ENCODE data around the gene SFXN2. TPM values are rescaled to one million over a fixed set of nuclear protein-coding genes. Genes with fewer than 3 reads are reported as not detected.
A peak's percentile ranks its signal among the peaks of the same experiment; 100 is the strongest.

The SFXN2 gene
- polyA plus RNA-seq, 1 of the 3 experiments (the other 2 are of a cell fraction): 10.2 TPM

- no peaks in the 10 kb centered on the region for H4K20me1 ChIP-seq (ENCODE audit: insufficient read depth)
- H3K4me2 ChIP-seq: peak overlapping the region; percentile 62
- H3K27me3 ChIP-seq (ENCODE audit: insufficient read depth): no peaks in the 10 kb centered on the region
- ChIA-PET CTCF (interaction anchor here (0.9 to 12.9 kb wide), 8 partner anchors 12 to 213 kb away, joined by 3 to 123 read pairs (median 6); partner anchors contain the start of genes ARL3, SFXN2 and TRIM8), POLR2A (interaction anchor here (0.7 to 1.0 kb wide), 4 partner anchors 14 to 56 kb away, joined by 3 to 5 read pairs (median 3); partner anchors contain the start of gene TRIM8)
- peak overlapping the region; percentile 67 to 85 for H3K27ac ChIP-seq (ENCODE audit: low read depth in 2 of 2, low read length in 1 of 2)
- 0 out of 4 replicates have a peak overlapping the region, but pooled peaks of 1 of the 2 experiments have one; percentile 10 for H3K4me3 ChIP-seq (ENCODE audit: low read depth in 2 of 2, low read length in 1 of 2)
- H3F3A ChIP-seq (replicated peaks; ENCODE audit: insufficient read depth): peaks cover 6% of the 10 kb centered on the region
- no peaks in the 10 kb centered on the region for H3K9me3 ChIP-seq
- DNase-seq: no peak
- TF ChIP-seq NRF1 (IDR thresholded peaks at IDR 0.05; ENCODE audit: low read depth, low read length): no peak
- no peak for TF ChIP-seq EP300 (IDR thresholded peaks at IDR 0.05; ENCODE audit: borderline replicate concordance in 1 of 2, low read depth in 1 of 2, low read length in 1 of 2)
- no peak for TF ChIP-seq POLR2AphosphoS5 (IDR thresholded peaks at IDR 0.05; ENCODE audit: low read depth, low read length)
- TF ChIP-seq ELF1 (IDR thresholded peaks at IDR 0.05): no peak
- TF ChIP-seq, protein P1, sequence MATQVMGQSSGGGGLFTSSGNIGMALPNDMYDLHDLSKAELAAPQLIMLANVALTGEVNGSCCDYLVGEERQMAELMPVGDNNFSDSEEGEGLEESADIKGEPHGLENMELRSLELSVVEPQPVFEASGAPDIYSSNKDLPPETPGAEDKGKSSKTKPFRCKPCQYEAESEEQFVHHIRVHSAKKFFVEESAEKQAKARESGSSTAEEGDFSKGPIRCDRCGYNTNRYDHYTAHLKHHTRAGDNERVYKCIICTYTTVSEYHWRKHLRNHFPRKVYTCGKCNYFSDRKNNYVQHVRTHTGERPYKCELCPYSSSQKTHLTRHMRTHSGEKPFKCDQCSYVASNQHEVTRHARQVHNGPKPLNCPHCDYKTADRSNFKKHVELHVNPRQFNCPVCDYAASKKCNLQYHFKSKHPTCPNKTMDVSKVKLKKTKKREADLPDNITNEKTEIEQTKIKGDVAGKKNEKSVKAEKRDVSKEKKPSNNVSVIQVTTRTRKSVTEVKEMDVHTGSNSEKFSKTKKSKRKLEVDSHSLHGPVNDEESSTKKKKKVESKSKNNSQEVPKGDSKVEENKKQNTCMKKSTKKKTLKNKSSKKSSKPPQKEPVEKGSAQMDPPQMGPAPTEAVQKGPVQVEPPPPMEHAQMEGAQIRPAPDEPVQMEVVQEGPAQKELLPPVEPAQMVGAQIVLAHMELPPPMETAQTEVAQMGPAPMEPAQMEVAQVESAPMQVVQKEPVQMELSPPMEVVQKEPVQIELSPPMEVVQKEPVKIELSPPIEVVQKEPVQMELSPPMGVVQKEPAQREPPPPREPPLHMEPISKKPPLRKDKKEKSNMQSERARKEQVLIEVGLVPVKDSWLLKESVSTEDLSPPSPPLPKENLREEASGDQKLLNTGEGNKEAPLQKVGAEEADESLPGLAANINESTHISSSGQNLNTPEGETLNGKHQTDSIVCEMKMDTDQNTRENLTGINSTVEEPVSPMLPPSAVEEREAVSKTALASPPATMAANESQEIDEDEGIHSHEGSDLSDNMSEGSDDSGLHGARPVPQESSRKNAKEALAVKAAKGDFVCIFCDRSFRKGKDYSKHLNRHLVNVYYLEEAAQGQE (IDR thresholded peaks at IDR 0.05; ENCODE audit: low read depth, low read length): no peak
- TF ChIP-seq, protein P2, sequence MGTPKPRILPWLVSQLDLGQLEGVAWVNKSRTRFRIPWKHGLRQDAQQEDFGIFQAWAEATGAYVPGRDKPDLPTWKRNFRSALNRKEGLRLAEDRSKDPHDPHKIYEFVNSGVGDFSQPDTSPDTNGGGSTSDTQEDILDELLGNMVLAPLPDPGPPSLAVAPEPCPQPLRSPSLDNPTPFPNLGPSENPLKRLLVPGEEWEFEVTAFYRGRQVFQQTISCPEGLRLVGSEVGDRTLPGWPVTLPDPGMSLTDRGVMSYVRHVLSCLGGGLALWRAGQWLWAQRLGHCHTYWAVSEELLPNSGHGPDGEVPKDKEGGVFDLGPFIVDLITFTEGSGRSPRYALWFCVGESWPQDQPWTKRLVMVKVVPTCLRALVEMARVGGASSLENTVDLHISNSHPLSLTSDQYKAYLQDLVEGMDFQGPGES (IDR thresholded peaks at IDR 0.05; ENCODE audit: low read depth, low read length): no peak
- TF ChIP-seq, protein P3, sequence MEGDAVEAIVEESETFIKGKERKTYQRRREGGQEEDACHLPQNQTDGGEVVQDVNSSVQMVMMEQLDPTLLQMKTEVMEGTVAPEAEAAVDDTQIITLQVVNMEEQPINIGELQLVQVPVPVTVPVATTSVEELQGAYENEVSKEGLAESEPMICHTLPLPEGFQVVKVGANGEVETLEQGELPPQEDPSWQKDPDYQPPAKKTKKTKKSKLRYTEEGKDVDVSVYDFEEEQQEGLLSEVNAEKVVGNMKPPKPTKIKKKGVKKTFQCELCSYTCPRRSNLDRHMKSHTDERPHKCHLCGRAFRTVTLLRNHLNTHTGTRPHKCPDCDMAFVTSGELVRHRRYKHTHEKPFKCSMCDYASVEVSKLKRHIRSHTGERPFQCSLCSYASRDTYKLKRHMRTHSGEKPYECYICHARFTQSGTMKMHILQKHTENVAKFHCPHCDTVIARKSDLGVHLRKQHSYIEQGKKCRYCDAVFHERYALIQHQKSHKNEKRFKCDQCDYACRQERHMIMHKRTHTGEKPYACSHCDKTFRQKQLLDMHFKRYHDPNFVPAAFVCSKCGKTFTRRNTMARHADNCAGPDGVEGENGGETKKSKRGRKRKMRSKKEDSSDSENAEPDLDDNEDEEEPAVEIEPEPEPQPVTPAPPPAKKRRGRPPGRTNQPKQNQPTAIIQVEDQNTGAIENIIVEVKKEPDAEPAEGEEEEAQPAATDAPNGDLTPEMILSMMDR (IDR thresholded peaks at IDR 0.05): no peak
- TF ChIP-seq JUND (IDR thresholded peaks at IDR 0.05): no peak
- no peak for TF ChIP-seq MXI1 (IDR thresholded peaks at IDR 0.05; ENCODE audit: low read depth, low read length)
- no peak for TF ChIP-seq FOXM1 (IDR thresholded peaks at IDR 0.05; ENCODE audit: low read depth)
- no peak for TF ChIP-seq USF2 (IDR thresholded peaks at IDR 0.05; ENCODE audit: borderline replicate concordance, low read depth, low read length)
- TF ChIP-seq TAF1 (IDR thresholded peaks at IDR 0.05; ENCODE audit: borderline replicate concordance, low read depth, low read length): no peak
- no peak for TF ChIP-seq MEF2A (IDR thresholded peaks at IDR 0.05; ENCODE audit: borderline replicate concordance, low read depth)
- TF ChIP-seq SMC3 (IDR thresholded peaks at IDR 0.05; ENCODE audit: low read depth, low read length): no peak; the same call in 1 of the 2 replicates
- TF ChIP-seq NFIC (IDR thresholded peaks at IDR 0.05; ENCODE audit: borderline replicate concordance): no peak
- TF ChIP-seq EZH2phosphoT487 (IDR thresholded peaks at IDR 0.05; ENCODE audit: borderline replicate concordance, low read depth): no peak
- peaks cover 30 to 69% of the 10 kb centered on the region in 2 experiments for H3K4me1 ChIP-seq (ENCODE audit: control insufficient read depth in 1 of 2, insufficient read depth in 2 of 2, low read depth in 1 of 2, low read length in 1 of 2)
- no peaks in the 10 kb centered on the region for H3K79me2 ChIP-seq (ENCODE audit: insufficient read depth)
- no peak overlapping the region for H2AFZ ChIP-seq (ENCODE audit: low read depth)
- H3K9ac ChIP-seq: peak overlapping the region; percentile 52; the same call in 1 of the 2 replicates
- H3K36me3 ChIP-seq (replicated peaks in 1 of 2; ENCODE audit: control insufficient read depth in 1 of 2, insufficient read depth in 2 of 2, low read length in 1 of 2): no peaks in the 10 kb centered on the region
- 74% methylated on average over 8 of the region's 8 CpGs for WGBS (ENCODE audit: low lambda C conversion rate)
- H3K9me2 ChIP-seq: no peaks in the 10 kb centered on the region
Observed at GRCh38 chr10:102675011-102675665, 39.3 kb upstream of the SFXN2 start.
